Measurements from ENCODE around the gene KIF26B.

Gene KIF26B

GRCh38 chr1:245158913-245159312 is 4.1 kb downstream of the KIF26B start:
- TF ChIP-seq POLR2A (IDR thresholded peaks at IDR 0.05; ENCODE audit: extremely low read depth, insufficient read length) (no peak), CTCF (IDR thresholded peaks at IDR 0.05; ENCODE audit: low read depth, low read length) (no peak), MAX (IDR thresholded peaks at IDR 0.05; ENCODE audit: low read depth, low read length) (no peak), MYC (IDR thresholded peaks at IDR 0.05; ENCODE audit: low read depth, low read length) (no peak)
- DNase-seq (ENCODE audit: low read depth) = no peak
- no peak overlapping the region for H3K4me3 ChIP-seq (ENCODE audit: low read depth, low read length)

GRCh38 chr1:245160288-245160687 is 5.5 kb downstream of the KIF26B start:
- no peak for DNase-seq (ENCODE audit: low read depth)
- H3K4me3 ChIP-seq (ENCODE audit: low read depth, low read length) = no peak overlapping the region
- TF ChIP-seq POLR2A (IDR thresholded peaks at IDR 0.05; ENCODE audit: extremely low read depth, insufficient read length) (no peak), MYC (IDR thresholded peaks at IDR 0.05; ENCODE audit: low read depth, low read length) (no peak), CTCF (IDR thresholded peaks at IDR 0.05; ENCODE audit: low read depth, low read length) (no peak), MAX (IDR thresholded peaks at IDR 0.05; ENCODE audit: low read depth, low read length) (no peak)

- DNase-seq (ENCODE audit: low read depth) = no peak
- TF ChIP-seq POLR2A (IDR thresholded peaks at IDR 0.05; ENCODE audit: extremely low read depth, insufficient read length) (no peak), MAX (IDR thresholded peaks at IDR 0.05; ENCODE audit: low read depth, low read length) (no peak), CTCF (IDR thresholded peaks at IDR 0.05; ENCODE audit: low read depth, low read length) (no peak), MYC (IDR thresholded peaks at IDR 0.05; ENCODE audit: low read depth, low read length) (no peak)
- no peak overlapping the region for H3K4me3 ChIP-seq (ENCODE audit: low read depth, low read length)
Measured at GRCh38 chr1:245160741-245161400, 6.1 kb downstream of the KIF26B start.

GRCh38 chr1:245161866-245162265 is 7.1 kb downstream of the KIF26B start:
- TF ChIP-seq MYC (IDR thresholded peaks at IDR 0.05; ENCODE audit: low read depth, low read length) = no peak
- no peak overlapping the region for H3K4me3 ChIP-seq (ENCODE audit: low read depth, low read length)
- no peak for DNase-seq (ENCODE audit: low read depth)

GRCh38 chr1:245166471-245166885 is 11.7 kb downstream of the KIF26B start:
- no peak overlapping the region for H3K4me3 ChIP-seq (ENCODE audit: low read depth, low read length)
- TF ChIP-seq MYC (IDR thresholded peaks at IDR 0.05; ENCODE audit: low read depth, low read length) (no peak), POLR2A (IDR thresholded peaks at IDR 0.05; ENCODE audit: extremely low read depth, insufficient read length) (no peak), CTCF (IDR thresholded peaks at IDR 0.05; ENCODE audit: low read depth, low read length) (no peak), MAX (IDR thresholded peaks at IDR 0.05; ENCODE audit: low read depth, low read length) (no peak)
- DNase-seq (ENCODE audit: low read depth) = no peak

GRCh38 chr1:245168086-245168485 is 13.3 kb downstream of the KIF26B start:
- peak; percentile 28 for DNase-seq (ENCODE audit: low read depth)
- no peak overlapping the region for H3K4me3 ChIP-seq (ENCODE audit: low read depth, low read length)

GRCh38 chr1:245168906-245169305 is 14.1 kb downstream of the KIF26B start:
- no peak overlapping the region for H3K4me3 ChIP-seq (ENCODE audit: low read depth, low read length)
- peak; percentile 32 for DNase-seq (ENCODE audit: low read depth)
- TF ChIP-seq MYC (IDR thresholded peaks at IDR 0.05; ENCODE audit: low read depth, low read length) (no peak), MAX (IDR thresholded peaks at IDR 0.05; ENCODE audit: low read depth, low read length) (no peak), CTCF (IDR thresholded peaks at IDR 0.05; ENCODE audit: low read depth, low read length) (no peak), POLR2A (IDR thresholded peaks at IDR 0.05; ENCODE audit: extremely low read depth, insufficient read length) (no peak)

More at GRCh38 chr1:245168086-245168485, 13.3 kb downstream of the KIF26B start:
- no peak for TF ChIP-seq MYC (IDR thresholded peaks at IDR 0.05; ENCODE audit: low read depth, low read length)

Measured in NB4 (cell line).